ENCODE results near the gene NBPF3.

DNA sequence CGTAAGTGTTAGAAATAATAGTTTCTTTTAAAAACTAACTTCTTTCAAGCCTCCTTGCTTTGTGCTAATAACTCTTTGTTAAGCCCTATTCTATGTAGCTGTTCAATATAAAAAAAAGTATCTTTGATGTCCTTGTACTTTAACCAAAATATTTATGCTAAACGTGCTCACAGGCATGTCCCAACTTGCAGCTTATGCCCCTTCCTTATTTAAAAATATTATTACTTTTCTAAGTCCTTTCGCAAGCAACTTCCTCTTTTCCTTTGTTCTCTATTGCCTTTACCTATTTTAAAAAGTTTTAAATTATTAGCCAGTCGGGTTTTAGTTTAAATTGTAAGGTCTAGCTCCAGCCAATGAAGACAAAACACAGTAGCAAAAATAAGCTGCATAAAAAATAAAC, 43.4 kb upstream of the NBPF3 start:
- TF ChIP-seq, protein P1, sequence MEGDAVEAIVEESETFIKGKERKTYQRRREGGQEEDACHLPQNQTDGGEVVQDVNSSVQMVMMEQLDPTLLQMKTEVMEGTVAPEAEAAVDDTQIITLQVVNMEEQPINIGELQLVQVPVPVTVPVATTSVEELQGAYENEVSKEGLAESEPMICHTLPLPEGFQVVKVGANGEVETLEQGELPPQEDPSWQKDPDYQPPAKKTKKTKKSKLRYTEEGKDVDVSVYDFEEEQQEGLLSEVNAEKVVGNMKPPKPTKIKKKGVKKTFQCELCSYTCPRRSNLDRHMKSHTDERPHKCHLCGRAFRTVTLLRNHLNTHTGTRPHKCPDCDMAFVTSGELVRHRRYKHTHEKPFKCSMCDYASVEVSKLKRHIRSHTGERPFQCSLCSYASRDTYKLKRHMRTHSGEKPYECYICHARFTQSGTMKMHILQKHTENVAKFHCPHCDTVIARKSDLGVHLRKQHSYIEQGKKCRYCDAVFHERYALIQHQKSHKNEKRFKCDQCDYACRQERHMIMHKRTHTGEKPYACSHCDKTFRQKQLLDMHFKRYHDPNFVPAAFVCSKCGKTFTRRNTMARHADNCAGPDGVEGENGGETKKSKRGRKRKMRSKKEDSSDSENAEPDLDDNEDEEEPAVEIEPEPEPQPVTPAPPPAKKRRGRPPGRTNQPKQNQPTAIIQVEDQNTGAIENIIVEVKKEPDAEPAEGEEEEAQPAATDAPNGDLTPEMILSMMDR (IDR thresholded peaks at IDR 0.05), result no peak
- TF ChIP-seq, protein P2, sequence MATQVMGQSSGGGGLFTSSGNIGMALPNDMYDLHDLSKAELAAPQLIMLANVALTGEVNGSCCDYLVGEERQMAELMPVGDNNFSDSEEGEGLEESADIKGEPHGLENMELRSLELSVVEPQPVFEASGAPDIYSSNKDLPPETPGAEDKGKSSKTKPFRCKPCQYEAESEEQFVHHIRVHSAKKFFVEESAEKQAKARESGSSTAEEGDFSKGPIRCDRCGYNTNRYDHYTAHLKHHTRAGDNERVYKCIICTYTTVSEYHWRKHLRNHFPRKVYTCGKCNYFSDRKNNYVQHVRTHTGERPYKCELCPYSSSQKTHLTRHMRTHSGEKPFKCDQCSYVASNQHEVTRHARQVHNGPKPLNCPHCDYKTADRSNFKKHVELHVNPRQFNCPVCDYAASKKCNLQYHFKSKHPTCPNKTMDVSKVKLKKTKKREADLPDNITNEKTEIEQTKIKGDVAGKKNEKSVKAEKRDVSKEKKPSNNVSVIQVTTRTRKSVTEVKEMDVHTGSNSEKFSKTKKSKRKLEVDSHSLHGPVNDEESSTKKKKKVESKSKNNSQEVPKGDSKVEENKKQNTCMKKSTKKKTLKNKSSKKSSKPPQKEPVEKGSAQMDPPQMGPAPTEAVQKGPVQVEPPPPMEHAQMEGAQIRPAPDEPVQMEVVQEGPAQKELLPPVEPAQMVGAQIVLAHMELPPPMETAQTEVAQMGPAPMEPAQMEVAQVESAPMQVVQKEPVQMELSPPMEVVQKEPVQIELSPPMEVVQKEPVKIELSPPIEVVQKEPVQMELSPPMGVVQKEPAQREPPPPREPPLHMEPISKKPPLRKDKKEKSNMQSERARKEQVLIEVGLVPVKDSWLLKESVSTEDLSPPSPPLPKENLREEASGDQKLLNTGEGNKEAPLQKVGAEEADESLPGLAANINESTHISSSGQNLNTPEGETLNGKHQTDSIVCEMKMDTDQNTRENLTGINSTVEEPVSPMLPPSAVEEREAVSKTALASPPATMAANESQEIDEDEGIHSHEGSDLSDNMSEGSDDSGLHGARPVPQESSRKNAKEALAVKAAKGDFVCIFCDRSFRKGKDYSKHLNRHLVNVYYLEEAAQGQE (IDR thresholded peaks at IDR 0.05; ENCODE audit: insufficient read depth in 1 of 2, low read depth in 2 of 2, low read length in 1 of 2), result no peak
- no peak for TF ChIP-seq TCF7L2 (IDR thresholded peaks at IDR 0.05; ENCODE audit: low read depth, low read length)
- TF ChIP-seq SIN3A (IDR thresholded peaks at IDR 0.05; ENCODE audit: borderline replicate concordance, insufficient read depth, low read depth, low read length), result no peak
